ENCODE measurements around the gene NEK7.

The NEK7 gene

DNA sequence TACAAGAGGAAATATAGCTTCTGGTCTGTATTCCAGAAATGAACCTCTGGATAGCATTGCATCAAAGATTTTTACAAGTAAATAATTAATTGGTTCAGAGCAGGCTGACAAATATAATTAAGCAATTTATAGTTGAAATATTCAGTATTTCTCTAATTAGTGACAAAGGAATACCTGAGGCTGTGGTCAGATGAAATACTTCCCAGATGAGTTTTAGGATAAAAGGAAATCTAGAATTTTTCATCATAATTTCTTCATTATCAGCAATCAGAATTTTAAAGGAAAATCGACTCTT lies 112.8 kb downstream of the NEK7 start:
- Histone ChIP-seq H2AFZ (ENCODE audit: low read length) (no peak overlapping the region), H3K27ac (replicated peaks; ENCODE audit: low read length) (no peak overlapping the region), H3K79me1 (ENCODE audit: low read depth, low read length) (no peaks in the 10 kb centered on the region), H3K14ac (ENCODE audit: low read length) (no peak overlapping the region), H3K36me3 (replicated peaks in 1 of 2; ENCODE audit: control insufficient read depth in 2 of 2, insufficient read depth in 2 of 2, low read length in 2 of 2) (no peaks in the 10 kb centered on the region), H3K4me1 (ENCODE audit: control insufficient read depth in 2 of 2, insufficient read depth in 1 of 2, low read depth in 1 of 2, low read length in 2 of 2) (peaks cover 3 to 4% of the 10 kb centered on the region in 2 donors), H2BK15ac (ENCODE audit: low read length) (no peak overlapping the region), H3K4ac (ENCODE audit: low read length) (no peak overlapping the region), H3K23ac (ENCODE audit: low read depth, low read length, poor library complexity) (no peak overlapping the region), H3K4me2 (ENCODE audit: insufficient read depth, low read length, poor library complexity, severe bottlenecking) (no peak overlapping the region), H2BK120ac (ENCODE audit: low read depth, low read length) (no peak overlapping the region), H2AK5ac (ENCODE audit: low read depth, low read length) (no peak overlapping the region), H3K9me3 (replicated peaks in 1 of 2; ENCODE audit: control insufficient read depth in 2 of 2, insufficient read depth in 1 of 2, low read depth in 1 of 2, low read length in 2 of 2) (no peaks in the 10 kb centered on the region), H3K18ac (ENCODE audit: low read length) (no peak overlapping the region), H3K27me3 (ENCODE audit: control insufficient read depth in 3 of 3, insufficient read depth in 3 of 3, low read depth in 1 of 3, low read length in 3 of 3) (no peaks in the 10 kb centered on the region), H2BK5ac (ENCODE audit: low read length) (no peak overlapping the region), H4K91ac (ENCODE audit: low read depth, low read length, poor library complexity) (no peak overlapping the region), H4K8ac (ENCODE audit: low read depth, low read length) (no peak overlapping the region), H3K9ac (ENCODE audit: low read depth, low read length, poor library complexity) (no peak overlapping the region), H3K4me3 (ENCODE audit: low read length in 2 of 2) (no peak overlapping the region), H2BK12ac (ENCODE audit: low read length) (no peak overlapping the region)
- no CpG with 5 or more reads among the region's 1 CpG for WGBS, 2 donors (ENCODE audit: extremely low coverage in 2 of 2, insufficient read length in 2 of 2, insufficient replicate concordance in 1 of 2)
- DNase-seq (ENCODE audit: low spot score) = no peak

DNA sequence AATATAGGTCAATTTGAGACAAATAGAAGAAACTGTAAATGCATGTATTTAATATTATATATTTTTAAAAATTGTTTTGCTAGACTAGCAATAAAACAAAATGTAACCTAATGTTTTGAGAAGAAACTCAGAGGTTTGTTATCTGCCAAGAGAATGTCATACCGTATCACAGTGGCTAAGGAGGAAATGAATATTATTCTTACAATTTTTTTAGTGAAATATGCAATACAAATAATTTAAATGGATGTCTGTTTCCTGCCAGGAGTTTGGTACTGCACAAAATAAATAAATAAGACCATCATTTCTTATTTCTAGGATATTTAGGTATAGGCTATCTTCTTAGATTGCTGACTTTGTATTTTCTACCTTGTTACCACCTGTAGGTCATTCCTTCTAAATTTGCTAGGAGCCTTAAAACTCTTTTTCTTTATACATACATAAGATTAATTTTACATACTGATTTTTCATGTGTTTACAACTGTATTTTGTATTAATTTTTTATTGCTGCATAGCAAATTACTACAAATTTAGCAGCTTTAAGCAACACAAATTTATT lies 113.6 kb downstream of the NEK7 start:
- no peak overlapping the region for H2AK5ac ChIP-seq (ENCODE audit: low read depth, low read length)
- no peak overlapping the region for H3K23ac ChIP-seq (ENCODE audit: low read depth, low read length, poor library complexity)
- H2BK120ac ChIP-seq (ENCODE audit: low read depth, low read length) = no peak overlapping the region
- H3K4me3 ChIP-seq (ENCODE audit: low read length in 2 of 2) = no peak overlapping the region
- H2BK15ac ChIP-seq (ENCODE audit: low read length) = no peak overlapping the region
- no peaks in the 10 kb centered on the region for H3K36me3 ChIP-seq (replicated peaks in 1 of 2; ENCODE audit: control insufficient read depth in 2 of 2, insufficient read depth in 2 of 2, low read length in 2 of 2)
- no peaks in the 10 kb centered on the region for H3K27me3 ChIP-seq (ENCODE audit: control insufficient read depth in 3 of 3, insufficient read depth in 3 of 3, low read depth in 1 of 3, low read length in 3 of 3)
- H4K8ac ChIP-seq (ENCODE audit: low read depth, low read length) = no peak overlapping the region
- no peak overlapping the region for H4K91ac ChIP-seq (ENCODE audit: low read depth, low read length, poor library complexity)
- H2AFZ ChIP-seq (ENCODE audit: low read length) = no peak overlapping the region
- H3K4me2 ChIP-seq (ENCODE audit: insufficient read depth, low read length, poor library complexity, severe bottlenecking) = no peak overlapping the region
- no peak for DNase-seq (ENCODE audit: low spot score)
- H3K9me3 ChIP-seq (replicated peaks in 1 of 2; ENCODE audit: control insufficient read depth in 2 of 2, insufficient read depth in 1 of 2, low read depth in 1 of 2, low read length in 2 of 2) = no peaks in the 10 kb centered on the region
- no peak overlapping the region for H3K9ac ChIP-seq (ENCODE audit: low read depth, low read length, poor library complexity)
- no peak overlapping the region for H2BK5ac ChIP-seq (ENCODE audit: low read length)
- H3K18ac ChIP-seq (ENCODE audit: low read length) = no peak overlapping the region
- no peak overlapping the region for H2BK12ac ChIP-seq (ENCODE audit: low read length)
- no CpG with 5 or more reads among the region's 1 CpG for WGBS, 2 donors (ENCODE audit: extremely low coverage in 2 of 2, insufficient read length in 2 of 2, insufficient replicate concordance in 1 of 2)
- no peak overlapping the region for H3K4ac ChIP-seq (ENCODE audit: low read length)
- H3K79me1 ChIP-seq (ENCODE audit: low read depth, low read length) = no peaks in the 10 kb centered on the region
- H3K14ac ChIP-seq (ENCODE audit: low read length) = no peak overlapping the region
- H3K27ac ChIP-seq (replicated peaks; ENCODE audit: low read length) = no peak overlapping the region
- H3K4me1 ChIP-seq (ENCODE audit: control insufficient read depth in 2 of 2, insufficient read depth in 1 of 2, low read depth in 1 of 2, low read length in 2 of 2) = peaks cover 0 to under 1% of the 10 kb centered on the region in 2 donors

DNA sequence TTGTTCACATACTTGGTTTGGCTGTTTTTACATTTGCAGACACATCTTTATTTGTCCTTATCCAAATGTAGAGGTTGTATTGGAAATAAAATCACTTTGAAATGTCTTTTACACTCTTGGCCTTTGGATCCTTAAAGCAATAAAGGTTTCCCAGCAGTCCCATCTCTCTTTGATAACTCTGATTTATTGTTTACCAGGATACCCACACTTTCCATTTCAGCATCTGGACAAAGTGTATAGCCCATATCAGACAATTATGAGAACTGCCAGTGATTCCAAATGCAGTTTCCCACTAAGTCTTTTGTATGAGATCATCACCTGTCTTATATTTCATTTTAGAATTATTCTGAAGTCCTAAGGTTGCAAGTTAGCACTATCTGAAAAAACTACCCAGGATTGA lies 114.7 kb downstream of the NEK7 start:
- Histone ChIP-seq H4K91ac (ENCODE audit: low read depth, low read length, poor library complexity) (no peak overlapping the region), H3K79me1 (ENCODE audit: low read depth, low read length) (no peaks in the 10 kb centered on the region), H4K8ac (ENCODE audit: low read depth, low read length) (no peak overlapping the region), H3K4me2 (ENCODE audit: insufficient read depth, low read length, poor library complexity, severe bottlenecking) (no peak overlapping the region), H3K4me1 (ENCODE audit: control insufficient read depth in 2 of 2, insufficient read depth in 1 of 2, low read depth in 1 of 2, low read length in 2 of 2) (no peaks in the 10 kb centered on the region), H3K27ac (replicated peaks; ENCODE audit: low read length) (no peak overlapping the region), H2BK5ac (ENCODE audit: low read length) (no peak overlapping the region), H3K18ac (ENCODE audit: low read length) (no peak overlapping the region), H2BK12ac (ENCODE audit: low read length) (no peak overlapping the region), H2AK5ac (ENCODE audit: low read depth, low read length) (no peak overlapping the region), H3K4ac (ENCODE audit: low read length) (no peak overlapping the region), H3K9ac (ENCODE audit: low read depth, low read length, poor library complexity) (no peak overlapping the region), H3K36me3 (replicated peaks in 1 of 2; ENCODE audit: control insufficient read depth in 2 of 2, insufficient read depth in 2 of 2, low read length in 2 of 2) (no peaks in the 10 kb centered on the region), H2AFZ (ENCODE audit: low read length) (no peak overlapping the region), H3K4me3 (ENCODE audit: low read length in 2 of 2) (no peak overlapping the region), H3K27me3 (ENCODE audit: control insufficient read depth in 3 of 3, insufficient read depth in 3 of 3, low read depth in 1 of 3, low read length in 3 of 3) (no peaks in the 10 kb centered on the region), H3K9me3 (replicated peaks in 1 of 2; ENCODE audit: control insufficient read depth in 2 of 2, insufficient read depth in 1 of 2, low read depth in 1 of 2, low read length in 2 of 2) (no peaks in the 10 kb centered on the region), H3K14ac (ENCODE audit: low read length) (no peak overlapping the region), H2BK120ac (ENCODE audit: low read depth, low read length) (no peak overlapping the region), H3K23ac (ENCODE audit: low read depth, low read length, poor library complexity) (no peak overlapping the region), H2BK15ac (ENCODE audit: low read length) (no peak overlapping the region)
- DNase-seq (ENCODE audit: low spot score) = no peak

DNA sequence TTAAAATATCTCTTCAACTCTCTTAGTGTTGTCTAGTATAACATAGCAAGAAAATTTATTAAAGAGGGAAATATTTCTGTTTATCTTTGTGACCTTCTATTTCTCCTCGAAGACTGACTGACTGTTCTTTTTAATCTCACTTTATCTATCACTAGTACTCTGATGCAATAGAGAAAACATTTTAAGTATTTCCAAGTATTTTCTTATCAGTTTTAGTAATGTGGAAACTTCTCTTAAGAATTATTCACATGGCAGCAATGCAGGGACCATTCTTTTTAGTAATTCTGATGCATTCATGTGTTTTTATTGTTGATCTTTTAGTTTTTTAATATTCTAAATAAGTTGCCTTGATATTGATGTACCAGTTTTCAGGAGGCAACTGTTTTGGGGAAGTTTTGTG lies 115.7 kb downstream of the NEK7 start:
- H4K8ac ChIP-seq (ENCODE audit: low read depth, low read length) = no peak overlapping the region
- no peaks in the 10 kb centered on the region for H3K27me3 ChIP-seq (ENCODE audit: control insufficient read depth in 3 of 3, insufficient read depth in 3 of 3, low read depth in 1 of 3, low read length in 3 of 3)
- H3K36me3 ChIP-seq (replicated peaks in 1 of 2; ENCODE audit: control insufficient read depth in 2 of 2, insufficient read depth in 2 of 2, low read length in 2 of 2) = no peaks in the 10 kb centered on the region
- no peaks in the 10 kb centered on the region for H3K79me1 ChIP-seq (ENCODE audit: low read depth, low read length)
- H3K4me1 ChIP-seq (ENCODE audit: control insufficient read depth in 2 of 2, insufficient read depth in 1 of 2, low read depth in 1 of 2, low read length in 2 of 2) = no peaks in the 10 kb centered on the region
- no peak overlapping the region for H2BK5ac ChIP-seq (ENCODE audit: low read length)
- H2BK12ac ChIP-seq (ENCODE audit: low read length) = no peak overlapping the region
- no peak overlapping the region for H3K4ac ChIP-seq (ENCODE audit: low read length)
- no CpG with 5 or more reads among the region's 1 CpG for WGBS, 2 donors (ENCODE audit: extremely low coverage in 2 of 2, insufficient read length in 2 of 2, insufficient replicate concordance in 1 of 2)
- DNase-seq (ENCODE audit: low spot score) = no peak
- H3K4me2 ChIP-seq (ENCODE audit: insufficient read depth, low read length, poor library complexity, severe bottlenecking) = no peak overlapping the region
- H4K91ac ChIP-seq (ENCODE audit: low read depth, low read length, poor library complexity) = no peak overlapping the region
- H3K23ac ChIP-seq (ENCODE audit: low read depth, low read length, poor library complexity) = no peak overlapping the region
- H2BK120ac ChIP-seq (ENCODE audit: low read depth, low read length) = no peak overlapping the region
- H3K9me3 ChIP-seq (replicated peaks in 1 of 2; ENCODE audit: control insufficient read depth in 2 of 2, insufficient read depth in 1 of 2, low read depth in 1 of 2, low read length in 2 of 2) = no peaks in the 10 kb centered on the region
- no peak overlapping the region for H3K27ac ChIP-seq (replicated peaks; ENCODE audit: low read length)
- H3K18ac ChIP-seq (ENCODE audit: low read length) = no peak overlapping the region
- H3K14ac ChIP-seq (ENCODE audit: low read length) = no peak overlapping the region
- H2AFZ ChIP-seq (ENCODE audit: low read length) = no peak overlapping the region
- H2AK5ac ChIP-seq (ENCODE audit: low read depth, low read length) = no peak overlapping the region
- no peak overlapping the region for H3K9ac ChIP-seq (ENCODE audit: low read depth, low read length, poor library complexity)
- H2BK15ac ChIP-seq (ENCODE audit: low read length) = no peak overlapping the region
- H3K4me3 ChIP-seq (ENCODE audit: low read length in 2 of 2) = no peak overlapping the region
